ENCODE results near the gene TTC7B. TPM values are rescaled to one million over a fixed set of nuclear protein-coding genes. Genes with fewer than 3 reads are reported as not detected.

Gene TTC7B
- total and polyA plus RNA-seq, 2 donors (not counting 3 experiments of a cell fraction or from before 2014, with no cell fraction given), result 46.8 to 76.5 TPM

DNA sequence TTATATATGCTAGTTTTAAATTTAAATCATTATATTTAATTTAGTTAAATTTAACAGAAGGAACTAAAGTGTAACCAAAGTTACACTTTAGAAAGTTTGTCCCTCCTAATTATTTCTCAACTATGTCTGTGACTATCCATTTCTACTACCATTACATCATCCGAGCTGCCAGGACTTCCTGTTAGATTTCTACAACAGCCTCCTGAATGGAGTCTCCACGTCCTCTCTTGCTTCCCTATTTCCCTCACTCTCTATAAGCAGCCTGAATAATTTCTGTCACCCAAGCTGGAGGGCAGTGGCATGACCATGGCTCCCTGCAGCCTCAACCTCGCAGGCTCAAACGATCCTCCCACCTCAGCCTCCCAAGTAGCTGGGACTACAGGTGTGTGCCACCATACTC lies 84.1 kb downstream of the TTC7B start:
- Histone ChIP-seq H3K4me3 (replicated peaks in 1 of 3; ENCODE audit: insufficient read depth in 1 of 3, low read depth in 1 of 3, low read length in 3 of 3) (no peak overlapping the region), H3K79me2 (ENCODE audit: control insufficient read depth, insufficient read depth, low read length) (no peaks in the 10 kb centered on the region), H3K9me3 (replicated peaks; ENCODE audit: control insufficient read depth, insufficient read depth, low read length) (no peaks in the 10 kb centered on the region), H3K9me1 (replicated peaks; ENCODE audit: control insufficient read depth, extremely low read depth, insufficient read depth, low read length) (no peaks in the 10 kb centered on the region), H3K9ac (replicated peaks; ENCODE audit: extremely low read depth, insufficient read depth, low read length) (no peak overlapping the region), H3K27ac (ENCODE audit: insufficient read depth, low read depth, low read length) (no peak overlapping the region), H3K4me2 (ENCODE audit: insufficient read depth, low read length) (no peak overlapping the region), H3K27me3 (ENCODE audit: control insufficient read depth in 2 of 2, insufficient read depth in 2 of 2, low read length in 2 of 2) (no peaks in the 10 kb centered on the region), H3K36me3 (ENCODE audit: control insufficient read depth in 2 of 2, extremely low read depth in 1 of 2, insufficient read depth in 2 of 2, low read length in 2 of 2) (peaks cover 0 to 5% of the 10 kb centered on the region in 2 experiments), H4K20me1 (replicated peaks; ENCODE audit: control insufficient read depth, extremely low read depth, insufficient read depth, low read length) (no peaks in the 10 kb centered on the region), H3K4me1 (ENCODE audit: control insufficient read depth, extremely low read depth, insufficient read depth, low read length) (no peaks in the 10 kb centered on the region), H2AFZ (ENCODE audit: low read depth, low read length) (no peak overlapping the region)
- intact Hi-C loops (cut with micrococcal nuclease) (no loop called here), dilution Hi-C loops (cut with MboI; ENCODE audit: extremely low pct_ligation_motif_present, low sequenced_read_pairs) (no loop called here)
- BruUV-seq (replicated peaks), result no TSS peak
- FAIRE-seq, result no peak
- CTCF ChIA-PET, result interaction anchor here (1.7 kb wide), 1 partner anchor 443 kb away, joined by 4 read pairs; no protein-coding TSS in a partner anchor
- POLR2A ChIA-PET, result no interaction called here
- TF ChIP-seq GATA2 (IDR thresholded peaks at IDR 0.05; ENCODE audit: insufficient read depth, insufficient read length, low read depth, low read length) (no peak), JUN (IDR thresholded peaks at IDR 0.05; ENCODE audit: borderline replicate concordance, insufficient read depth, insufficient read length, low read depth) (no peak), POLR2A (IDR thresholded peaks at IDR 0.05; ENCODE audit: low read depth, low read length) (no peak), EZH2 (IDR thresholded peaks at IDR 0.05; ENCODE audit: borderline replicate concordance, low read depth, low read length, severe bottlenecking) (no peak), POLR2AphosphoS5 (IDR thresholded peaks at IDR 0.05; ENCODE audit: insufficient read depth, low read depth, low read length) (no peak), FOS (IDR thresholded peaks at IDR 0.05; ENCODE audit: borderline replicate concordance, insufficient read depth, low read length) (no peak), MYC (IDR thresholded peaks at IDR 0.05; ENCODE audit: low read depth, low read length) (no peak)
- TF ChIP-seq, protein P1, sequence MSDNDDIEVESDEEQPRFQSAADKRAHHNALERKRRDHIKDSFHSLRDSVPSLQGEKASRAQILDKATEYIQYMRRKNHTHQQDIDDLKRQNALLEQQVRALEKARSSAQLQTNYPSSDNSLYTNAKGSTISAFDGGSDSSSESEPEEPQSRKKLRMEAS (IDR thresholded peaks at IDR 0.05; ENCODE audit: insufficient read depth, insufficient read length), result no peak
- TF ChIP-seq, protein P2, sequence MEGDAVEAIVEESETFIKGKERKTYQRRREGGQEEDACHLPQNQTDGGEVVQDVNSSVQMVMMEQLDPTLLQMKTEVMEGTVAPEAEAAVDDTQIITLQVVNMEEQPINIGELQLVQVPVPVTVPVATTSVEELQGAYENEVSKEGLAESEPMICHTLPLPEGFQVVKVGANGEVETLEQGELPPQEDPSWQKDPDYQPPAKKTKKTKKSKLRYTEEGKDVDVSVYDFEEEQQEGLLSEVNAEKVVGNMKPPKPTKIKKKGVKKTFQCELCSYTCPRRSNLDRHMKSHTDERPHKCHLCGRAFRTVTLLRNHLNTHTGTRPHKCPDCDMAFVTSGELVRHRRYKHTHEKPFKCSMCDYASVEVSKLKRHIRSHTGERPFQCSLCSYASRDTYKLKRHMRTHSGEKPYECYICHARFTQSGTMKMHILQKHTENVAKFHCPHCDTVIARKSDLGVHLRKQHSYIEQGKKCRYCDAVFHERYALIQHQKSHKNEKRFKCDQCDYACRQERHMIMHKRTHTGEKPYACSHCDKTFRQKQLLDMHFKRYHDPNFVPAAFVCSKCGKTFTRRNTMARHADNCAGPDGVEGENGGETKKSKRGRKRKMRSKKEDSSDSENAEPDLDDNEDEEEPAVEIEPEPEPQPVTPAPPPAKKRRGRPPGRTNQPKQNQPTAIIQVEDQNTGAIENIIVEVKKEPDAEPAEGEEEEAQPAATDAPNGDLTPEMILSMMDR (IDR thresholded peaks at IDR 0.05; ENCODE audit: extremely low read depth in 1 of 2, insufficient read depth in 1 of 2, low read depth in 1 of 2, low read length in 2 of 2), result no peak
- DNase-seq (ENCODE audit: low read depth, low spot score), result no peak

Measured in endothelial cell of umbilical vein (primary cell).